Measurements from ENCODE around the gene GPSM1.

GPSM1 gene

DNA sequence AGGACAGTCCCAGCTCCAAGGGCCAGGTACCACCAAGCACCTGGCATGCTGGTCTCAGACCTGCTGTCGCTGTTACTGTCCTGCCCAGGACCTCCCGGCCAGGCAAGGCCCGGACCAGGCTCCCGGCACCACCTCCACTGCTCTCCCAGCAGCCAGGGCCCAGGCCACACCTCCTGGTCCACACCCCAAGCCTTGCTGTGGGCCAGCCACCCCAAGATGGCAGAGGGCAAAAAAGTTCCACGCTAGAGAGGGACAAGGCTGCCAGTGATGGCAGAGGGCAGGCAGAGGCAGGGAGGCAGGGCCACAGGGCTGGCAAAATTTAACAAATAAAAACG lies 35.1 kb downstream of the GPSM1 start:
- TF ChIP-seq, protein P1, sequence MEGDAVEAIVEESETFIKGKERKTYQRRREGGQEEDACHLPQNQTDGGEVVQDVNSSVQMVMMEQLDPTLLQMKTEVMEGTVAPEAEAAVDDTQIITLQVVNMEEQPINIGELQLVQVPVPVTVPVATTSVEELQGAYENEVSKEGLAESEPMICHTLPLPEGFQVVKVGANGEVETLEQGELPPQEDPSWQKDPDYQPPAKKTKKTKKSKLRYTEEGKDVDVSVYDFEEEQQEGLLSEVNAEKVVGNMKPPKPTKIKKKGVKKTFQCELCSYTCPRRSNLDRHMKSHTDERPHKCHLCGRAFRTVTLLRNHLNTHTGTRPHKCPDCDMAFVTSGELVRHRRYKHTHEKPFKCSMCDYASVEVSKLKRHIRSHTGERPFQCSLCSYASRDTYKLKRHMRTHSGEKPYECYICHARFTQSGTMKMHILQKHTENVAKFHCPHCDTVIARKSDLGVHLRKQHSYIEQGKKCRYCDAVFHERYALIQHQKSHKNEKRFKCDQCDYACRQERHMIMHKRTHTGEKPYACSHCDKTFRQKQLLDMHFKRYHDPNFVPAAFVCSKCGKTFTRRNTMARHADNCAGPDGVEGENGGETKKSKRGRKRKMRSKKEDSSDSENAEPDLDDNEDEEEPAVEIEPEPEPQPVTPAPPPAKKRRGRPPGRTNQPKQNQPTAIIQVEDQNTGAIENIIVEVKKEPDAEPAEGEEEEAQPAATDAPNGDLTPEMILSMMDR (IDR thresholded peaks at IDR 0.05; ENCODE audit: low read depth, low read length) = no peak
- H3K4me3 ChIP-seq (replicated peaks in 1 of 2; ENCODE audit: low read depth in 2 of 2, low read length in 2 of 2) = no peak overlapping the region
- DNase-seq (ENCODE audit: low read depth in 2 of 2) = no peak

DNA sequence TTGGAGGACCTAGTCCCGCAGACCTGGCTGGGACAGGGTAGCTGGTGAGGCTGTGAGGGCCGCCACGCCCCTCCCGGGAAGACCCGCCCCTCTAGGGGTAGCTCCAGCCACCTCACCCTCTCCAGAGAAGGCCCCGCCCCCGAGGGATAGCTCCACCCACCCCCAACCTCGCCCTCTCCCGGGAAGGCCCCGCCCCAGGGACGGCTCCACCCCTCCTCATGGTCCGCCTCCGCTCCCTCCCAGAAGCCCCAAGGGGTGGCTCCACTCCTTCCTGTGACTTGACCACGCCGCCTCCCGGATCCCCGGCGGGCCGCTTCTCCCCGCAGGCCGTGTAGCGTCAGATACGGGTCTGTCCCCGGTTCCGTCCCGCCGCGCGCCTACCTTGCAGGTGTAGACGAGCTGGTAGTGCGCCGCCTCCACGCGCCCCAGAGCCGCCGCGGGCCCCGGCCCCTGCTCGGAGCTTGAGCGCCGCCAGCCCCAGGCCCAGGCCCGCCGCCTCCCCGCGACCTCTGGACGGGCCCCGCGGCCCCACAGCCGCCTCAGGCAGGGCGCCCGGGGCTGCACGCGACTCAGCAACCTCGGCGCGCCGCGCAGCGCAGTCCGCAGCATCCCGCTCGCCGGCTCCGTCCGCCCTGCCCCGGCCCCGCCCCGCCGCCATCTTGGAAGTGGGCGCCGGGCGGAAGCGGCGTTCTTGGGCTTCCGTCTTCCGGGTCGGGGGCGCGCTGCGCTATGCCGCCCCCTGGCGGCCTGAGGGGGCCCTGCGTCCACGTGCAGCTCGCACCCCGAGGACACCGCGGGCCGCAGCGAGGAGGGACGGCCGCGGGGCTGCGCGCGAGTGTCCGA lies 36.0 kb downstream of the GPSM1 start, which contains the start of gene DNLZ:
DNLZ (minus strand) TSS at position 639 of the 843 bp plus-strand sequence; CDS start at position 609, 30 bp downstream.
- TF ChIP-seq, protein P1 (IDR thresholded peaks at IDR 0.05; ENCODE audit: low read depth, low read length) = peak; percentile 61
- peak within 1 kb of the TSS; percentile 69 to 79 for H3K4me3 ChIP-seq (replicated peaks in 1 of 2; ENCODE audit: low read depth in 2 of 2, low read length in 2 of 2)
- DNase-seq (ENCODE audit: low read depth in 2 of 2) = peak; percentile 96 to 97

DNA sequence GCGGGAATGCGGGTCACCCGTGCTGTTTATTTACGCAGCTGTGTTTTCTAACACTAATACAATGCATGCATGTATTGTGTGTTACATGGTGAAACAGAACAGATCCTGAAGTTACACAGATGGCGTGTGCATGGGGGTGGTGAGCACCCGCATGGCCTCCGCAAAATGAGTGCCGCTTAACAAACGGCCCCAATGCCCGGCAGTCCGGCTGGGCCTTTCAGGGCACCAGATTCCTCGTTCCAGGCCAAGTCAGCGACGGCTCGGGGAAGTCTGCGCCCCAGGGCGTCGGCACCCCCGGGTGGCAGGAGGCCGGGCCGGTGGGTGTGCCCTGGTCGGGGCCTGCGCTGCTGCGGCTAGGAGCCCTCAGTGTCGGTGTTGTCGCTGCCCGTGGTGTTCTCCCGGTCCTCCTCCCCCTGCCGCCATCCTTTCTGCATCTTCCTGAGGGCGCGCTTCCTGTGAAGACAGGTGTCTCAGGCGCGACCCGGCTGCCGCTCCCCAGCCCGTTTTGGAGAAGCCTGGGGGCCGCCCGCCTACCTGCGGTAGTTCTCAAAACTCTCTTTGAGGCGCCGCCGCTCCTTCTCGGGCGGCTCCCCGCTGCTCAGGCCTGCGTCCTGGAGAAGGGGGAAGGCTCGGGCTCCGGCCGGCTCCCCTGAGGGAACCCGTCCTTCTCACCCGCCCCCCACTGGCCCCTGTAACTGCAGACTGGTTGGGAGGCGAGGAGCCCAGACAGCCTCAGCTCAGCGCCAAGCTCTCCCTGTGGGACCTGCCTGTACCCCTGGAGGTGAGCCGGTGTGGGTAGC lies 36.8 kb downstream of the GPSM1 start:
- DNase-seq (ENCODE audit: low read depth in 2 of 2) = no peak
- TF ChIP-seq, protein P1 (IDR thresholded peaks at IDR 0.05; ENCODE audit: low read depth, low read length) = no peak
- H3K4me3 ChIP-seq (replicated peaks in 1 of 2; ENCODE audit: low read depth in 2 of 2, low read length in 2 of 2) = no peak overlapping the region

DNA sequence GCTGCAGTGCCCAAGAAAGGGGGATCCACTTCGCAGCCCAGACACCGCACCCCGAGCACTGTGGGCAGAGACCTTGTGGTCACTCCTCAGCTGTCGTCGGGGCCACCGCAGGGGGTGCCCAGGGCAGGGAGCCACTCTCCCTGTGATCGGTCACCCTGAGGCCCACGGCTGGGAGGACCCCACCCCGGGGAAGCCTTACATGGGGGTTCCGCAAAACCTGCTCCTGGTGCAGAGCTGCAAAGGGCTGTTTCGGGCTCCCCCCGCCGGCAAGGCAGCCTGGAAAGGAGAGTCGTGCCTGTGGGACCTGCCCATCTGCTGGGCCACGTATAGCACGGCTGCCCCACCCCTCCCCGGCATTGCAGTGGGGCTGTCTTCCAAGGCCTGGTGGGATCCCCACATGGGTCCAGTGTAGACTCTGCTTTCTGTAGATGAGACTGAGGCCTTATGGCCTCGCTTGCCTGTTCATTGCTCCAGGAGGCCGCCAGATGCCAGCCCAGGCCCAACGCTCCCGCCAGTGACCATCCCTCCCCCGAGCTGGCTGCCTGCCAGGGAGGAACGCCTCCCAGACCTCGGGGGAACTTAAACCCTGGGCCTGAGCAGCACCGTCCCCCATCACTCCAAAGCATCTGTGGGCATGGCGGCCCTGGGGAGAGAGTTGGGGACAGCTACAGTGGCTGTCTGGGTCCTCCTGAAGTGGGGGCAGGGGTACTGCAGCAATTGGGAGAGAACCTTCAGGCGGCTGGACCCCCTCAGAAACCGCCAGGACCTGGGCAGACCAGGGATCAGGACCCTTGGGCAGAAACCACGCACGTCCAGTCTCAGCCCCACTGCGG lies 37.8 kb downstream of the GPSM1 start:
- TF ChIP-seq, protein P1 (IDR thresholded peaks at IDR 0.05; ENCODE audit: low read depth, low read length) = no peak
- no peak for DNase-seq (ENCODE audit: low read depth in 2 of 2)
- no peak overlapping the region for H3K4me3 ChIP-seq (replicated peaks in 1 of 2; ENCODE audit: low read depth in 2 of 2, low read length in 2 of 2)

DNA sequence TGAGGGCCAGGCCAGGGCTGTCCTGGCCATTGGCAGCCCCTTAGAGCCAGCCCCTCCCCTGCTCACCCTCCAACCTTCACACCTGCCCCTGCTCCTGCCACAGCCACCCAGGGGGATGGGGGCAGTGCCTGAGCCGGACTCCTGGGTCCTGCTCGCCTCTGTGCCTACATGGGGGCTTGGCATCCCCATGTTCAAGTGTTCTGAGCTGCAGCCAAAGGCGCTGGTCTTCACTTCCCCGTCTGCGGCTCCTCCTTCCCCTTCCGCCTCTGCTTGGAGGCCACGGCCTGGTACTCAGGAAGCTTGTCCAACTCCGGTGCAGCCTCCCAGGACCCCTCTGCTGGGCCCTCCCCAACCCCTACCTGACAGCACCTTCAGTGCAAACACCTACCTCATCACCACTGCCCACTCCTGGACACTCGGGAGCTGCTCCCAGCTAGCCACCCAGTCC lies 38.5 kb downstream of the GPSM1 start:
- TF ChIP-seq, protein P1 (IDR thresholded peaks at IDR 0.05; ENCODE audit: low read depth, low read length) = no peak
- DNase-seq (ENCODE audit: low read depth in 2 of 2) = no peak
- H3K4me3 ChIP-seq (replicated peaks in 1 of 2; ENCODE audit: low read depth in 2 of 2, low read length in 2 of 2) = no peak overlapping the region

DNA sequence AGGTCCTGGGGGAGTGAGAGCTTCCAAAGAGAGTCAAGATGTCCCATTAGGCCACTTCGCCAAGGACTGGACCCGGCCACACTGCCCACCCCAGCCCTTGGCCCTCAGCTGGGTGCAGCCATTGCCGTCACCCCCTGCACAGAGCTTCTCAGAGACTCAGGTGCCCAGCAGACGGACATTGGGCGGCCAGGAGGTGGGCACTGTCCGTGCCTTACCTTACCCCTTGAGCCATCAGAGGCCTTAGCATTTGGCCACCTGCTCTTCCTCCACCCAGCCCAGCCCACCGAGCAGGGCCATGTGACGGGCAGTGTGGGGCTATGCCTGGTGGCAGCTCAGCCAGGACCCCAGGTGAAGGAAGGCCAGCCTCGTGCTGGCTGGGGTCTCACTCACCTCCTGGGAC lies 39.5 kb downstream of the GPSM1 start:
- no peak for DNase-seq (ENCODE audit: low read depth in 2 of 2)
- H3K4me3 ChIP-seq (replicated peaks in 1 of 2; ENCODE audit: low read depth in 2 of 2, low read length in 2 of 2) = no peak overlapping the region
- TF ChIP-seq, protein P1 (IDR thresholded peaks at IDR 0.05; ENCODE audit: low read depth, low read length) = no peak

Measured in cardiac fibroblast (primary cell).